HEK293 (cell line): Measurements from ENCODE around the gene FASLG.

ENCODE experiments used
- CTCF ChIA-PET: fragments of 350-600 bp; formaldehyde crosslinking; extraction: SDS; loops from one replicate; lab custom pipeline; 2021; ENCODE audit warnings: antibody characterized with exemption; lab: Yijun Ruan, JAX
- POLR2A ChIA-PET: fragments of 300-600 bp; formaldehyde crosslinking; extraction: SDS; loops from one replicate; lab custom pipeline; 2020; ENCODE audit warnings: antibody characterized with exemption, inconsistent platforms; lab: Yijun Ruan, JAX
- H3K27ac ChIP-seq: fragments of 200-500 bp; sonication (Bioruptor generic); 2 replicates; pipeline ENCODE4 v1.5.1; 2014; ENCODE audit warnings: low read depth, low read length, control low read depth, inconsistent platforms; ENCODE audit errors: extremely low read depth
- H3K36me3 ChIP-seq, 2 experiments: fragments of 200-500 bp in 1 of 2; sonication (Bioruptor generic) in 1 of 2; 1 replicate in 1 of 2; 2 replicates in 1 of 2; pipeline ENCODE4 v1.5.1; 2014 to 2017; ENCODE audit warnings: inconsistent platforms in 2 of 2, low read length in 2 of 2; ENCODE audit not compliant: control insufficient read depth in 2 of 2, insufficient read depth in 1 of 2
- H3K4me1 ChIP-seq: fragments of 200-500 bp; sonication (Bioruptor generic); 2 replicates; pipeline ENCODE4 v1.5.1; 2014; ENCODE audit warnings: mild to moderate bottlenecking, low read length, inconsistent platforms; ENCODE audit not compliant: control insufficient read depth, insufficient read depth
- H3K4me3 ChIP-seq: 2 replicates; pipeline ENCODE4 v1.5.1; 2011; ENCODE audit warnings: low read depth, mild to moderate bottlenecking, control low read depth, low read length, moderate library complexity
- H3K9me3 ChIP-seq: fragments of 200-500 bp; sonication (Bioruptor generic); 2 replicates; pipeline ENCODE4 v1.5.1; 2014; ENCODE audit warnings: low read depth, low read length, inconsistent platforms; ENCODE audit not compliant: control insufficient read depth, insufficient read depth
- KLF9 ChIP-seq: fragments of 450-650 bp; formaldehyde crosslinking; IDR thresholded peaks from 2 replicates; pipeline ENCODE4 v1.5.1; 2016; ENCODE audit warnings: missing biosample characterization, missing genetic modification characterization, low read depth
- PRDM10 ChIP-seq: fragments of 450-650 bp; formaldehyde crosslinking; IDR thresholded peaks from 2 replicates; pipeline ENCODE4 v1.5.1; 2016; ENCODE audit warnings: missing biosample characterization, missing genetic modification characterization
- ZBTB26 ChIP-seq: fragments of 450-650 bp; formaldehyde crosslinking; optimal IDR thresholded peaks from 2 replicates; pipeline ENCODE3; 2016; ENCODE audit warnings: missing biosample characterization, mild to moderate bottlenecking, missing genetic modification characterization
- ZBTB44 ChIP-seq: fragments of 450-650 bp; IDR thresholded peaks from 2 replicates; pipeline ENCODE4 v1.5.1; 2018; ENCODE audit warnings: missing biosample characterization, mild to moderate bottlenecking, missing genetic modification characterization
- ZNF114 ChIP-seq: fragments of 450-650 bp; formaldehyde crosslinking; IDR thresholded peaks from 2 replicates; pipeline ENCODE4 v1.5.0; 2017; ENCODE audit warnings: missing biosample characterization, missing genetic modification characterization
- ZNF157 ChIP-seq: fragments of 450-650 bp; formaldehyde crosslinking; IDR thresholded peaks from 2 replicates; pipeline ENCODE4 v1.5.1; 2016; ENCODE audit warnings: missing biosample characterization, missing genetic modification characterization
- ZNF169 ChIP-seq: fragments of 450-650 bp; formaldehyde crosslinking; IDR thresholded peaks from 2 replicates; pipeline ENCODE4 v1.5.1; 2016; ENCODE audit warnings: missing biosample characterization, missing genetic modification characterization
- ZNF23 ChIP-seq: fragments of 450-650 bp; formaldehyde crosslinking; IDR thresholded peaks from 2 replicates; pipeline ENCODE4 v1.5.1; 2016; ENCODE audit warnings: missing biosample characterization, missing genetic modification characterization, borderline replicate concordance
- ZNF248 ChIP-seq: fragments of 450-650 bp; formaldehyde crosslinking; IDR thresholded peaks from 2 replicates; pipeline ENCODE4 v1.5.1; 2017; ENCODE audit warnings: missing biosample characterization, missing genetic modification characterization
- ZNF391 ChIP-seq: fragments of 450-650 bp; formaldehyde crosslinking; IDR thresholded peaks from 2 replicates; pipeline ENCODE4 v1.5.1; 2016; ENCODE audit warnings: low read depth, missing biosample characterization, missing genetic modification characterization, borderline replicate concordance
- ZNF394 ChIP-seq: fragments of 450-650 bp; formaldehyde crosslinking; IDR thresholded peaks from 2 replicates; pipeline ENCODE4 v1.5.1; 2016; ENCODE audit warnings: missing biosample characterization, missing genetic modification characterization, mild to moderate bottlenecking, moderate library complexity, borderline replicate concordance
- ZNF560 ChIP-seq: fragments of 450-650 bp; formaldehyde crosslinking; IDR thresholded peaks from 2 replicates; pipeline ENCODE4 v1.5.1; 2017; ENCODE audit warnings: missing biosample characterization, missing genetic modification characterization, borderline replicate concordance
- ZNF707 ChIP-seq: fragments of 450-650 bp; formaldehyde crosslinking; IDR thresholded peaks from 2 replicates; pipeline ENCODE4 v1.5.1; 2016; ENCODE audit warnings: missing biosample characterization, missing genetic modification characterization
- ZNF830 ChIP-seq: fragments of 450-650 bp; IDR thresholded peaks from 2 replicates; pipeline ENCODE4 v1.5.0; 2018; ENCODE audit warnings: missing biosample characterization, missing genetic modification characterization, low read depth, mild to moderate bottlenecking, moderate library complexity
- ZNF837 ChIP-seq: fragments of 450-650 bp; formaldehyde crosslinking; IDR thresholded peaks from 2 replicates; pipeline ENCODE4 v1.5.1; 2016; ENCODE audit warnings: missing biosample characterization, missing genetic modification characterization
- TF ChIP-seq, protein P1 (sequence below): fragments of 450-650 bp; formaldehyde crosslinking; IDR thresholded peaks from 2 replicates; pipeline ENCODE4 v1.5.1; 2016; ENCODE audit warnings: missing biosample characterization, missing genetic modification characterization
- TF ChIP-seq, protein P2 (sequence below): fragments of 450-650 bp; formaldehyde crosslinking; IDR thresholded peaks from 2 replicates; pipeline ENCODE4 v1.5.1; 2017; ENCODE audit warnings: missing biosample characterization, missing genetic modification characterization

FASLG gene

GRCh38 chr1:172629638-172630037 lies 29.3 kb upstream of the FASLG start:
- ChIA-PET POLR2A (no interaction called here), CTCF (interaction anchor here (1.1 kb wide), 1 partner anchor 89 kb away, joined by 3 read pairs; no protein-coding TSS in a partner anchor)
- Histone ChIP-seq H3K4me1 (no peaks in the 10 kb centered on the region), H3K9me3 (no peaks in the 10 kb centered on the region), H3K36me3 (no peaks in the 10 kb centered on the region), H3K27ac (no peak overlapping the region), H3K4me3 (no peak overlapping the region)
- TF ChIP-seq KLF9 (tag by site-specific recombination) (no peak), ZBTB26 (tag by site-specific recombination) (no peak), ZNF157 (tag by site-specific recombination) (no peak), ZNF707 (tag by site-specific recombination) (no peak)

DNA sequence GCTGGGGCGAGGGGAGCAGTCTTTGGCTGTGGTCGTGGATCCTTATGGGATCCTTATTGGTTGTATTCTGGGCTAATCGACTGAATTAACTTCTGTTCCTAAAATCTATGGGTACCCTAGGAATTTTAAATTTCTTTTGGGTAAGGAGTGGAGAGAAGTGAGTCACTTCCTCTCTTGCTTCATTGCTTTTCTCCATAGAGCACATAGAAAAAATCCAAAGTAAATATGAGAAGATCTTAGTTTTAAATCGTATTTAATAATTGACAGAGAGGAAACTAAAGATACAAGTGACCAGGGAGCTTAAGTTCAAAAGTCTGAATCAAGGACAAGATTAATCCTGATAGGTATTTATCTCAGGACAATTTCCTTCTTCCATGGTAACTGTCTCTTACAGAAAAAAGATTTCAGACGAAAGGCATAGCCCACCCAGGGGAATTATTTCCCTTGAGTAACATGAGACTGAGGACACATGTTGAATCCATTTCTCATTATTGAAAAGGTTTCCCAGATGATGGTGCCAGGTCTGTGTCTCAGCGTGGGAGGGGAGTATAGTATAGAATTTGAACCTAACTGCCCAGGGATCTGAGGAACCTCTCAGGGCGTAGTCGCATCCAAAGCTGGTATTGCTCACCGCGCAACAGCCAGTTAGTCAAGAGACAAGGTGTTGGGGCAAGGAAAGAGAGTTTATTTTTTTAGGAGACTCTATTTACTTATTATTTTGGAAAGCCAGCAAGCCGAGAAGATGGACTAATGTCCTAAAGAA lies 28.7 kb upstream of the FASLG start:
- Histone ChIP-seq H3K27ac (no peak overlapping the region), H3K4me1 (no peaks in the 10 kb centered on the region), H3K9me3 (no peaks in the 10 kb centered on the region), H3K4me3 (no peak overlapping the region), H3K36me3 (no peaks in the 10 kb centered on the region)
- TF ChIP-seq ZNF560 (tag by site-specific recombination) (no peak), ZNF114 (tag by site-specific recombination) (no peak), ZNF837 (tag by site-specific recombination) (no peak), ZNF23 (no peak), ZNF248 (tag by site-specific recombination) (no peak), ZNF394 (tag by site-specific recombination) (no peak), PRDM10 (tag by site-specific recombination) (no peak), ZBTB44 (no peak), ZNF391 (tag by site-specific recombination) (no peak), ZNF169 (tag by site-specific recombination) (no peak), ZNF830 (tag by site-specific recombination) (no peak)
- TF ChIP-seq, protein P1, sequence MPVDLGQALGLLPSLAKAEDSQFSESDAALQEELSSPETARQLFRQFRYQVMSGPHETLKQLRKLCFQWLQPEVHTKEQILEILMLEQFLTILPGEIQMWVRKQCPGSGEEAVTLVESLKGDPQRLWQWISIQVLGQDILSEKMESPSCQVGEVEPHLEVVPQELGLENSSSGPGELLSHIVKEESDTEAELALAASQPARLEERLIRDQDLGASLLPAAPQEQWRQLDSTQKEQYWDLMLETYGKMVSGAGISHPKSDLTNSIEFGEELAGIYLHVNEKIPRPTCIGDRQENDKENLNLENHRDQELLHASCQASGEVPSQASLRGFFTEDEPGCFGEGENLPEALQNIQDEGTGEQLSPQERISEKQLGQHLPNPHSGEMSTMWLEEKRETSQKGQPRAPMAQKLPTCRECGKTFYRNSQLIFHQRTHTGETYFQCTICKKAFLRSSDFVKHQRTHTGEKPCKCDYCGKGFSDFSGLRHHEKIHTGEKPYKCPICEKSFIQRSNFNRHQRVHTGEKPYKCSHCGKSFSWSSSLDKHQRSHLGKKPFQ (tag by site-specific recombination) = no peak
- TF ChIP-seq, protein P2, sequence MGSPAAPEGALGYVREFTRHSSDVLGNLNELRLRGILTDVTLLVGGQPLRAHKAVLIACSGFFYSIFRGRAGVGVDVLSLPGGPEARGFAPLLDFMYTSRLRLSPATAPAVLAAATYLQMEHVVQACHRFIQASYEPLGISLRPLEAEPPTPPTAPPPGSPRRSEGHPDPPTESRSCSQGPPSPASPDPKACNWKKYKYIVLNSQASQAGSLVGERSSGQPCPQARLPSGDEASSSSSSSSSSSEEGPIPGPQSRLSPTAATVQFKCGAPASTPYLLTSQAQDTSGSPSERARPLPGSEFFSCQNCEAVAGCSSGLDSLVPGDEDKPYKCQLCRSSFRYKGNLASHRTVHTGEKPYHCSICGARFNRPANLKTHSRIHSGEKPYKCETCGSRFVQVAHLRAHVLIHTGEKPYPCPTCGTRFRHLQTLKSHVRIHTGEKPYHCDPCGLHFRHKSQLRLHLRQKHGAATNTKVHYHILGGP (tag by site-specific recombination) = no peak
- ChIA-PET CTCF (interaction anchor here (0.7 kb wide), 1 partner anchor 135 kb away, joined by 3 read pairs; no protein-coding TSS in a partner anchor), POLR2A (no interaction called here)
